ENCODE measurements around the gene MBD4.

Gene MBD4

DNA sequence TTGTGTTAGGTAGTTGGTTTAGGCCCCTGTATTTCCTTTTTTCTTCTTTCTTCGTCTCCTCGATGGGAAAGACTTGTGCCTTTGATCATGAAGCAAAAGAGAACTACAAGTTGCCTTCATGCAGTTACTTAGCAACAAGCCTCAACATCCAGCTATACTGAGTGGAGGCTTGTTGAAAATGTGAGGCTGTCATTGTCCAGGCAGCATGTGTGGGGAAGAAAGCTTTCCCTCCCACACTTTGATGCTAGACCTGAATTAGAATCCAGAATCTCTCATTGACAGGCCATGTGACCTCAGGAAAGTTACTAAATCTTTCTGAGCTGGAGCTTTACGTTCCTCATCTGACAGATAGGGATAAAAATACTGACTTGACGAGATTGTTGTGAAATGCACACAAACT is 24.0 kb upstream of the MBD4 start:
- no peak overlapping the region for H3K27ac ChIP-seq
- no peaks in the 10 kb centered on the region for H4K20me1 ChIP-seq
- no peak for TF ChIP-seq Cebpa-rat (IDR thresholded peaks at IDR 0.05)
- H3K9ac ChIP-seq: no peak overlapping the region
- H3K36me3 ChIP-seq: peaks cover 41% of the 10 kb centered on the region
- H3K9me3 ChIP-seq: no peaks in the 10 kb centered on the region
- no peak overlapping the region for H3K4me3 ChIP-seq
- no peaks in the 10 kb centered on the region for H3K27me3 ChIP-seq
- H3K4me1 ChIP-seq: 0 out of 2 replicates have a peak, but pooled peaks cover 3% of the 10 kb centered on the region
- H3K4me2 ChIP-seq: no peak overlapping the region

DNA sequence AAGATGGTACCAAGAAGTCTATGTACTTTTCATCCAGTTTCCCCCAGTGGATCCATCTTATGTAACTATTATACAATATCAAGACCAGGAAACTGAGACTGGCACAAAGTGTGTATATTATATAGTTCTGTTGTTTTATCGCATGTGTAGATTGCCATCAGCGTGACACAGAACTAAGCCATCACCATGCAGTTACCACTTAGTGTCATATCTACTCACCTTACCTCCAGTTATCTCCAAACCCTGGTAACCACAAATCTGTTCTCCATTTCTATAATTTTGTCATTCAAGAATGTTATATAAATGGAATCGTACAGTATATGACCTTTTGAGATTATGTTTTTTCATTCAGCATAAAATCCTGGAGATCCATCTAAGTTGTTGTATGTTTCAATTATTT is 23.3 kb upstream of the MBD4 start:
- H3K27me3 ChIP-seq: no peaks in the 10 kb centered on the region
- H3K4me1 ChIP-seq: 0 out of 2 replicates have a peak, but pooled peaks cover 3% of the 10 kb centered on the region
- peaks cover 35% of the 10 kb centered on the region for H3K36me3 ChIP-seq
- no peak overlapping the region for H3K27ac ChIP-seq
- H3K9ac ChIP-seq: no peak overlapping the region
- no peaks in the 10 kb centered on the region for H4K20me1 ChIP-seq
- no peaks in the 10 kb centered on the region for H3K9me3 ChIP-seq
- no peak overlapping the region for H3K4me2 ChIP-seq
- no peak overlapping the region for H3K4me3 ChIP-seq
- no peak for TF ChIP-seq Cebpa-rat (IDR thresholded peaks at IDR 0.05)

DNA sequence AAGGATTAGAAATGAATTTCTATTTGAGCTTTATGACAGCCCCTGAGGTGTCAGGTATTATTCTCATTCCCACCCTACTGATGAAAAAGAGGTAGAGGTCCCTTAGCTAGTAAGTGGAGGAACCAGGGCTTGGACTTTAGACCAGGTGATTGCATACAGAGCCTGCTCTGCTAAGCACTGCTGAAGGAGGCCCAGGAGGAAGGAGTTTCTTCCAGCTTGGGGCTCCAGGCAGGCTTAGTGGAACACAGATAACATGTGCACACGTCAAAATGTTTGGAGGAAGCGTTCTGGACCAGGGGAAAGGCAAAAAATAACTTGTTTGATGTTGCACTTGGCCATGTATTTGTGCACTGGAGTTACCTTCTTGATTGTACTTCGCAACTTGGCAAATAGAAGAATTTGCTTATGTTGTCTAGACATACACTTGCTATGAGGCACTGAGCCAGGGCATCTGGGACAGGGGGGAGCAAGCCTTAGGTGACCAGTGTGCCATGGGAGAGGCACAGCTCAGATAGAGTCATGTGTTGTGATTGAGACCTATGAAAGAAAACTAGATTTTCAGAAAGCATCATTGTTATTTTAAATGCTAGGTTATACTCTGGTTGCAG is 22.7 kb upstream of the MBD4 start:
- no peaks in the 10 kb centered on the region for H3K9me3 ChIP-seq
- 0 out of 2 replicates have a peak, but pooled peaks cover 3% of the 10 kb centered on the region for H3K4me1 ChIP-seq
- H3K4me3 ChIP-seq: no peak overlapping the region
- H3K4me2 ChIP-seq: no peak overlapping the region
- no peak for TF ChIP-seq Cebpa-rat (IDR thresholded peaks at IDR 0.05)
- H4K20me1 ChIP-seq: no peaks in the 10 kb centered on the region
- H3K36me3 ChIP-seq: peaks cover 30% of the 10 kb centered on the region
- no peak overlapping the region for H3K9ac ChIP-seq
- no peaks in the 10 kb centered on the region for H3K27me3 ChIP-seq
- no peak overlapping the region for H3K27ac ChIP-seq

DNA sequence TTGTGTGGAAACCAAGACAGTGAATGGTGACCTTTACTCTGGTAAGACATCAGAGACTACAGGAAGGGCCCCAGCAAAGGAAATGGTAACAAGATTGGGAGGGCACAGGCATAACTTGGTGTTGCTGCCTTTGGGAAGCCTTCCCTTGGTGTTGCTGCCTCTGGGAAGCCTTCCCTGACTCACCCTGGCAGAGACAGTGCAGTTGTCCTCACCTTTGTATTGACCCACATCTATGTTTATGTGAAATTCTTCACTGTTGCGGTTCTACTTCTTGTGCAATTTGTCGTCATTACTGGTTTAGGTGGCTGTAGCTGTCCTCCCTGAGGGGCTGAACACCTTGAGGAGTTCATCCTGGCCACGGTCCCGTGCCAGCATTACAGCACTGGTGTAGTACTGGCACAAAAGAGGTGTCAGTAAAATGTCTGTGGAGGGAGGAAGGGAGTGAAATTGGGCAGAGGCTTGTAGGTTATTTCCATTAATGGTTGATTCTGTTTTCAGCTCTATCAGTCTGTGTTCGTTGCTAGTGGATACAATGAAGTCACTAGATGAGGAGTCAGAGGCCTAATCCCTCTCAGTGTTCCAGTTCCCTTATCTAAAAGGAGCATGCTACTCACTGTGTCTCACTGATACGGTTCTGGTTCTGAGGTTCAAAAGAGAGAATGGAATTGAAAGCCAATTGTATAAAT is 21.9 kb upstream of the MBD4 start:
- Histone ChIP-seq H3K4me3 (no peak overlapping the region), H3K4me1 (0 out of 2 replicates have a peak, but pooled peaks cover 3% of the 10 kb centered on the region), H3K9me3 (no peaks in the 10 kb centered on the region), H3K36me3 (peaks cover 39% of the 10 kb centered on the region), H3K9ac (no peak overlapping the region), H3K4me2 (no peak overlapping the region), H4K20me1 (no peaks in the 10 kb centered on the region), H3K27me3 (no peaks in the 10 kb centered on the region), H3K27ac (no peak overlapping the region)
- no peak for TF ChIP-seq Cebpa-rat (IDR thresholded peaks at IDR 0.05)

DNA sequence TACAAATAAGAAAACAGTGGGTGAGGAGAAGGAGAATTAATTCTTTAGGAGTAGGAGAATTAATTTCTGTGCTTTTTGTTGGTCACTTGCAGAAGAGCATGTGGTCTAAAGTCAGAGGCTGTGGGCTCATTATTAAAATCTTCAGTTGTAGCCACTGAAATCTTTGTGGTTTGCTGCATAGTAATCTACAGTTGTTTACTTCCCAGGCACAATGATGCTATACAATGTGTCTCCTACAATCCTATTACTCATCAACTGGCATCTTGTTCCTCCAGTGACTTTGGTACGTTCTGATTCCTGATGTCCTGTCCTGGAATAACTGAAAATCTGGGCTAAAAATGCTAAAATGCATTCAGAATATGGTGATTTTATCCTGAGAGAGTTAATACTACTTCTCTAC is 21.3 kb upstream of the MBD4 start:
- peaks cover 45% of the 10 kb centered on the region for H3K36me3 ChIP-seq
- no peak overlapping the region for H3K4me2 ChIP-seq
- no peaks in the 10 kb centered on the region for H4K20me1 ChIP-seq
- no peaks in the 10 kb centered on the region for H3K27me3 ChIP-seq
- no peak for TF ChIP-seq Cebpa-rat (IDR thresholded peaks at IDR 0.05)
- 0 out of 2 replicates have a peak, but pooled peaks cover 3% of the 10 kb centered on the region for H3K4me1 ChIP-seq
- H3K9me3 ChIP-seq: no peaks in the 10 kb centered on the region
- H3K4me3 ChIP-seq: no peak overlapping the region
- H3K9ac ChIP-seq: no peak overlapping the region
- H3K27ac ChIP-seq: no peak overlapping the region

DNA sequence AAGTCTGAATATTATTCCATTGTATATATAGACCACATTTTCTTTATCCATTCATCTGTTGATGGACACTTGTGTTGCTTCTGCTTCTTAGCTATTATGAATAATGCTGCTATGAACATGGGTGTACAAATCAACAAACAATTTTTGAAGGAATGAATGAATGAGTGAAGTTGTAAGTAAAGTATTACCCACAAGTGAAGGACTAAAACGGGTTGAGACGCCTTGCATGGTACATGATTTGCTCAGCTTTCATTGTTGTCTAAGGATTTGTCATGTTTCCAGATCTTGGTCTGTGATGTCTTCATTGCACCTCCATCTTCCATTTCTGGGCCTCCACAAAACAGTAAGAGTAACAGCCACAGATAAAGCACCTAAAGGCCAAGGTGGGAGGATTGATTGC is 20.8 kb upstream of the MBD4 start:
- Histone ChIP-seq H3K9ac (no peak overlapping the region), H3K4me3 (no peak overlapping the region), H3K9me3 (no peaks in the 10 kb centered on the region), H3K27ac (no peak overlapping the region), H3K4me2 (no peak overlapping the region), H3K4me1 (0 out of 2 replicates have a peak, but pooled peaks cover 3% of the 10 kb centered on the region), H3K36me3 (peaks cover 48% of the 10 kb centered on the region), H3K27me3 (no peaks in the 10 kb centered on the region), H4K20me1 (no peaks in the 10 kb centered on the region)
- TF ChIP-seq Cebpa-rat (IDR thresholded peaks at IDR 0.05): no peak

DNA sequence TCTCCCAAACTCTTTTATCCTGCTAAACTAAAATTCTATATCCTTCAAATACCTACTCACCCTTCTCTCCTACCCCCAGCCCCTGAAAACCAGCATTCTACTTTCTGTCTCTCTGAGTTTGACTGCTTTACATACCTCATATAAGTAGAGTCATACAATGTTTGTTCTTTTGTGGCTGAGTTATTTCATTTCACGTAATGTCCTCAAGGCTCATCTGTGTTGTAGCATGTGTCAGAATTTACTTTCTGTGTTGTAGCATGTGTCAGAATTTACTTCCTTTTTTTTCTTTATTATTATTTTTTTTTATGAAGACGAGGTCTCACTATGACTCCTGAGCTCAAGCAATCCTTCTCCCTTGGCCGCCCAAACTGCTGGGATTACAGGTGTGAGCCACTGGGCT is 20.4 kb upstream of the MBD4 start:
- Histone ChIP-seq H3K36me3 (peaks cover 50% of the 10 kb centered on the region), H4K20me1 (no peaks in the 10 kb centered on the region), H3K9ac (no peak overlapping the region), H3K4me2 (no peak overlapping the region), H3K4me3 (no peak overlapping the region), H3K27ac (no peak overlapping the region), H3K27me3 (no peaks in the 10 kb centered on the region), H3K9me3 (no peaks in the 10 kb centered on the region), H3K4me1 (0 out of 2 replicates have a peak, but pooled peaks cover 3% of the 10 kb centered on the region)
- no peak for TF ChIP-seq Cebpa-rat (IDR thresholded peaks at IDR 0.05)

DNA sequence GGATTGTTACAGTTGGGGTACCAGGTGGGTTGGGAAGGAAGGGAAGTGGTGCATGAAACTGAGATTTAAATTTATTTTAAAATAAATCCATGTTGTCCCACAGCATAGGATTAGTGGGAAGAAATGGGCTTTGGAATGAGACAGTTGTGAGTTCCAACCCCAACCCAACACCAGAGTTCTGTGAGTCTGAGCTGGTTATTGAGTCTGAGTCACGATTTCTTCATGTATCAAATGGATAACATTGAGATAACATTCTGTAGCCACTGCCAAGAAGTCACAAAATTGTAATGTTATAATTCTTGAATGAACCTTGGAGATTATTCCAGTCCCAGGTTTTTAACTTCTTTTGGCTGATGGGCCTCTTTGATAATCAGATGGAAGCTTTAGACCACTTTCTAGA is 14.0 kb upstream of the MBD4 start:
- H3K9me3 ChIP-seq: no peaks in the 10 kb centered on the region
- no peaks in the 10 kb centered on the region for H4K20me1 ChIP-seq
- no peak for TF ChIP-seq Cebpa-rat (IDR thresholded peaks at IDR 0.05)

DNA sequence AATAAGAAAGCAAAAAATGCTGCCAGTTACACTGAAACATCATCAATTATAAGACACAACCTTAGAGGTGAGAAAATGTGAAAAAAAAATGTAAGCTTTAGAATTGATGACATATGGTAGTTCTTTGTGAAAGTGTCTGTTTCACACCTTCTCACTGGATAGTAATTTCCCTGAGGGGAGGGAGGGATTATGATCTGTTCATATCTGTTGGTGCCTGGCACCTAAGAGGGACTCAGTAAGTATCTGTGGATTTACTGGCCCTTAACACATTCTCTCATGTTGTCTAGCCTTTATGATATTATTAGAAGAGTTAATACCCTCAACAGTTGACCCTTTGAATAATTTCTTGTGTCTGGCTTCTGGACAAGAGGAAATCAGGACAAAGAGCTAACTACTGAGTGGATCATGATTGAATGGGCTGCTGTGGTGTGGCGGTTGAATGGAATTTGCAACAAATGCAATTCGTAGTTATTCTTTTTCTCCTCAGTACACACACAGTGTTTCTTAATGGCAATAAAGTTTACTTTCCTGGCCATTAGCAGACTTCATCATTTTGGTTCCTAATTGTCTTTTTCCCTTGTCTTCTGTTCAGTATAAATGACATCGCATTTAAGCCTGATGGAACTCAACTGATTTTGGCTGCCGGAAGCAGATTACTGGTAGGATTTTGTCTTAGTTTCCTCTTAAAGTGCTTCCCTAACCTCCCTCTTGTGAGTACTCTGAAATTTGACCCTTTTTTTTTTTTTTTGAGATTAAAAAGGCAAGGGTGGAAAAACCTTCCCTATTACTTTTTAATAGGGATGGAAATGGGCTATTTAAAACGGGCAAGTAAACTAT is 9.7 kb upstream of the MBD4 start:
- no peaks in the 10 kb centered on the region for H4K20me1 ChIP-seq
- no peaks in the 10 kb centered on the region for H3K27me3 ChIP-seq
- H3K4me3 ChIP-seq: no peak overlapping the region
- peaks cover 43% of the 10 kb centered on the region for H3K36me3 ChIP-seq
- no peaks in the 10 kb centered on the region for H3K9me3 ChIP-seq
- H3K9ac ChIP-seq: no peak overlapping the region
- H3K4me1 ChIP-seq: no peaks in the 10 kb centered on the region
- no peak overlapping the region for H3K27ac ChIP-seq
- TF ChIP-seq Cebpa-rat (IDR thresholded peaks at IDR 0.05): no peak
- no peak overlapping the region for H3K4me2 ChIP-seq

More for the DNA sequence above, 14.0 kb upstream of the MBD4 start:
- no peak overlapping the region for H3K27ac ChIP-seq
- no peaks in the 10 kb centered on the region for H3K4me1 ChIP-seq
- H3K27me3 ChIP-seq: no peaks in the 10 kb centered on the region
- peaks cover 64% of the 10 kb centered on the region for H3K36me3 ChIP-seq
- no peak overlapping the region for H3K4me3 ChIP-seq
- H3K4me2 ChIP-seq: no peak overlapping the region
- no peak overlapping the region for H3K9ac ChIP-seq

Data from BLaER1 (cell line).